HepG2 (cell line): ENCODE measurements around the gene P2RX3. TPM values are rescaled to one million over a fixed set of nuclear protein-coding genes. Genes with fewer than 3 reads are reported as not detected.

Experiments
- ATAC-seq: fragments of 200-7000 bp; cut with Tn5 transposase; 3 replicates; pipeline ENCODE4 v1.9.1; 2020; ENCODE audit warnings: mild to moderate bottlenecking, moderate library complexity
- BruUV-seq: library from RNA; stranded (reverse); fragments of 400-500 nt; replicated peaks from 2 replicates; lab custom pipeline; 2021; lab: Mats Ljungman, UMichigan
- CTCF ChIA-PET: fragments of 300-600 bp; formaldehyde crosslinking; extraction: SDS; loops from one replicate; lab custom pipeline; 2021; ENCODE audit warnings: low total read pairs, inconsistent platforms, low intra/inter-chr PET ratio; lab: Yijun Ruan, JAX
- POLR2A ChIA-PET: fragments of 350-600 bp; sonication (Branson Sonifier 250); formaldehyde crosslinking; loops from one replicate; lab custom pipeline; 2020; ENCODE audit warnings: antibody characterized with exemption, inconsistent platforms; lab: Yijun Ruan, JAX
- DNase-seq: peaks from one replicate; pipeline ENCODE4 v3.0.0-alpha.2; 2015; ENCODE audit warnings: low spot score
- FAIRE-seq: peaks from 3 replicates; lab custom pipeline; 2011; peaks lifted over from hg19 to GRCh38; lab: Jason Lieb, UNC
- H2AFZ ChIP-seq: one replicate; pipeline ENCODE4 v1.6.1; 2011; ENCODE audit warnings: low read length, inconsistent platforms
- H3K27ac ChIP-seq: fragments of 300-600 bp; 3 replicates; pipeline ENCODE4 v1.8.0; 2011; ENCODE audit warnings: mixed run types, mild to moderate bottlenecking, mixed read lengths, low read length, inconsistent platforms; ENCODE audit not compliant: insufficient read depth; ENCODE audit errors: extremely low read length
- H3K27me3 ChIP-seq, 2 experiments: fragments of 200-600 bp in 1 of 2; 2 replicates in 1 of 2; 3 replicates in 1 of 2; pipeline versions ENCODE4 v1.6.0 to v1.8.0; 2011; ENCODE audit warnings: low read length in 2 of 2, mild to moderate bottlenecking in 2 of 2, moderate library complexity in 2 of 2, inconsistent platforms in 1 of 2; ENCODE audit not compliant: insufficient read depth in 2 of 2, control insufficient read depth in 1 of 2
- H3K36me3 ChIP-seq, 2 experiments: fragments of 200-600 bp in 1 of 2; replicated peaks in 1 of 2; 2 replicates in 1 of 2; 3 replicates in 1 of 2; pipeline versions ENCODE4 v1.5.1 to v1.8.0; 2011; ENCODE audit warnings: low read length in 2 of 2, inconsistent platforms in 1 of 2; ENCODE audit not compliant: insufficient read depth in 2 of 2, control insufficient read depth in 1 of 2
- H3K4me1 ChIP-seq: 2 replicates; pipeline ENCODE4 v1.5.1; 2012; ENCODE audit warnings: low read length, inconsistent platforms; ENCODE audit not compliant: insufficient read depth
- H3K4me2 ChIP-seq: 2 replicates; pipeline ENCODE4 v1.6.0; 2011; ENCODE audit warnings: low read depth, low read length, inconsistent platforms
- H3K4me3 ChIP-seq, 3 experiments: fragments of 200-600 bp in 1 of 3; sonication (generic), shearing (Covaris generic) in 1 of 3; replicated peaks in 1 of 3; 2 replicates each; pipeline ENCODE4 v1.5.1; 2011 to 2016; ENCODE audit warnings: low read length in 3 of 3, inconsistent platforms in 2 of 3, low read depth in 2 of 3, mild to moderate bottlenecking in 2 of 3, control low read depth in 1 of 3, mixed read lengths in 1 of 3; ENCODE audit not compliant: insufficient read depth in 1 of 3
- H3K79me2 ChIP-seq: one replicate; pipeline ENCODE4 v1.6.1; 2011; ENCODE audit warnings: low read length, inconsistent platforms; ENCODE audit not compliant: insufficient read depth
- H3K9ac ChIP-seq: 2 replicates; pipeline ENCODE4 v1.6.0; 2011; ENCODE audit warnings: mild to moderate bottlenecking, low read depth, low read length, inconsistent platforms; ENCODE audit not compliant: insufficient read depth
- H3K9me3 ChIP-seq: 2 replicates; pipeline ENCODE4 v1.5.1; 2012; ENCODE audit warnings: mild to moderate bottlenecking, low read length
- H4K20me1 ChIP-seq: 2 replicates; pipeline ENCODE4 v1.6.0; 2011; ENCODE audit warnings: inconsistent platforms, mild to moderate bottlenecking, low read length, moderate library complexity; ENCODE audit not compliant: insufficient read depth
- DMAP1 ChIP-seq: IDR thresholded peaks from 2 replicates; pipeline ENCODE4 v1.6.1; 2016
- HDAC6 ChIP-seq: fragments of 200-600 bp; sonication (generic); IDR thresholded peaks from 2 replicates; pipeline ENCODE4 v1.7.0; 2017; ENCODE audit warnings: mild to moderate bottlenecking, antibody characterized with exemption, low read length, low read depth
- KIAA2018 ChIP-seq: sonication (generic); formaldehyde crosslinking; IDR thresholded peaks from 2 replicates; pipeline ENCODE4 v1.5.0; 2020; ENCODE audit warnings: mild to moderate bottlenecking, missing genetic modification reagents, borderline replicate concordance
- PCBP1 ChIP-seq: fragments of 200-400 bp; formaldehyde crosslinking; IDR thresholded peaks from 2 replicates; pipeline ENCODE4 v1.6.1; 2017; ENCODE audit warnings: mild to moderate bottlenecking, low read depth, low read length, borderline replicate concordance
- PRDM15 ChIP-seq: sonication (generic); formaldehyde crosslinking; IDR thresholded peaks from 2 replicates; pipeline ENCODE4 v1.4.0; 2020; ENCODE audit warnings: missing genetic modification reagents
- SSRP1 ChIP-seq: IDR thresholded peaks from 2 replicates; pipeline ENCODE4 v1.6.1; 2016; ENCODE audit warnings: control low read depth
- ZNF138 ChIP-seq: sonication (generic); formaldehyde crosslinking; IDR thresholded peaks from 2 replicates; pipeline ENCODE4 v1.5.0; 2020; ENCODE audit warnings: mild to moderate bottlenecking, low read depth, missing genetic modification reagents
- ZNF530 ChIP-seq: sonication (generic); formaldehyde crosslinking; IDR thresholded peaks from 2 replicates; pipeline ENCODE4 v1.5.0; 2020; ENCODE audit warnings: low read depth, mild to moderate bottlenecking, missing genetic modification reagents
- ZNF580 ChIP-seq: IDR thresholded peaks from 2 replicates; pipeline ENCODE4 v1.6.1; 2016; ENCODE audit warnings: low read depth, borderline replicate concordance
- WGBS: methylation state at CpG from one replicate; pipeline ENCODE4 v1.1.6; 2017; ENCODE audit warnings: low lambda C conversion rate; 5-methylcytosine and 5-hydroxymethylcytosine counted together
- in situ Hi-C: cut with HindIII; loops from 2 replicates; pipeline ENCODE4 v1.10.0; 2017; ENCODE audit warnings: low pct_unique_long_range_greater_than_20kb; ENCODE audit not compliant: extremely low pct_ligation_motif_present
- intact Hi-C: fragments of 100-400 bp; cut with micrococcal nuclease; formaldehyde crosslinking; loops from one replicate; pipeline ENCODE4 v1.10.0; 2022; ENCODE audit not compliant: unreplicated experiment
- polyA plus RNA-seq, 8 experiments: library from polyadenylated mRNA; depleted of rRNA in 3 of 8; stranded (reverse) in 7 of 8; unstranded in 1 of 8; fragments of >200 nt; fragmentation: Illumina TruSeq in 4 of 8; extraction: Trizol in 4 of 8; gene quantifications; 2 replicates each; pipeline versions ENCODE4 v1.2.1 to v1.2.3, GENCODE V29; 2011 to 2016; ENCODE audit warnings: low read depth in 4 of 8, missing spikeins in 1 of 8, mixed read lengths in 1 of 8; ENCODE audit not compliant: insufficient read depth in 1 of 8
- total RNA-seq, 5 experiments: library from RNA; depleted of rRNA; stranded (reverse); fragments of >200 nt; fragmentation: Illumina TruSeq; extraction: Trizol; gene quantifications; 2 replicates each; pipeline ENCODE4 v1.2.3, GENCODE V29; 2016; ENCODE audit warnings: low read depth in 1 of 5
- TF ChIP-seq, protein P1 (sequence below): sonication (generic); formaldehyde crosslinking; IDR thresholded peaks from 2 replicates; pipeline ENCODE4 v1.5.1; 2020; ENCODE audit warnings: missing genetic modification reagents, mild to moderate bottlenecking, borderline replicate concordance

The P2RX3 gene
- total and polyA plus RNA-seq, 2 of the 13 experiments (the other 11 are each of a cell fraction or from before 2014, with no cell fraction given) = 0.08 TPM; not detected in 1

DNA sequence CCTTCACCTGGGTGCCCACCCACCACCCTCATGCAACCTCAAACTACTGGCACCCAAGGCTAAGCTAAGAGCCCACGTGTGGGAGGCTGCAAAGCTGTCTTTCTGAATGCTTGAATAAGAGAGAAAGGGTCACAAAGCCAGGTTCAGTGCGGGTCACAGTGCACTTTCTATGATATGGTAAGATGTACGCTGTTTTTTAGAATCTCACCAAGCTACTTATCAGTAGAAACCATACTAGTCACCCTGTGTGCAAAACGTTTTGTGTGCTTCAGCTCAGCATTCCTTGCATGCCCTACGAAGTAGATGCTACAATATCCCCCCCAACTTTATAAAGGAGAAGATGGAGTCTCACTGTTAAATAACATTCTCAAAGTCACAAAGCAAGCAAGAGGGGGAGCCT is 14.9 kb downstream of the P2RX3 start (continued):
- TF ChIP-seq, protein P1, sequence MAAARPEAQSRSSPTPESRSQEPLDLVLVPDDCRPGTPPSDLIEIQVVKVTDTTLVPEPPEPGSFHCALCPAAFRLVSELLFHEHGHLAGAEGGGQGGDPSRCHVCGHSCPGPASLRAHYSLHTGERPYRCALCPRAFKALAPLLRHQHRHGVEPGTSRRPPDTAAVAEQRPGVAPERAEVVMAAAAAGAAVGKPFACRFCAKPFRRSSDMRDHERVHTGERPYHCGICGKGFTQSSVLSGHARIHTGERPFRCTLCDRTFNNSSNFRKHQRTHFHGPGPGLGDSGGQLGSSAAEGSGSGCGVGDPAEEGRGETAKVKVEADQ (CRISPR knock-in tag) = no peak
- TF ChIP-seq ZNF530 = no peak

DNA sequence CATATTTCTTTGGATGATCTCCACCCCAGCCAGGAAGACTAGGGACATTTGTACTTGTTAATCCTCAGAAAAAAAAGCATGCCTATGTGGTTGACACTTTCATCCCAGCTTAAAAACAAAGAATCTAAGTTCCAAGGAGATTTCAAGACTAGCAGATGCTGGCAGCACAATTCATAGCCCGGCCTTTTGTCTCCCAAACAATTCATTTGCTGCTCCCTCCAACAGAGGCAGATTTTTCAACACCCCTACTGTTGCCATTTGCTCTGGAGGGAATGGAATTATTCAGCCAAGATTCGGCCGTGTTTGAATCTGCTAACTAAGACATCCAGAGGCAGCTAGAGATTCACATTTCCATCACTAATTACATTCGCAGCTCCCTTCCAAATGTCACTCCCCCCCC is 15.3 kb downstream of the P2RX3 start:
- intact Hi-C loops = no loop called here
- CTCF ChIA-PET = no interaction called here
- TF ChIP-seq KIAA2018 (CRISPR knock-in tag) = no peak
- no peak for TF ChIP-seq ZNF138 (CRISPR knock-in tag)
- no peak for TF ChIP-seq ZNF580 (CRISPR knock-in tag)
- no peak for TF ChIP-seq PCBP1
- TF ChIP-seq DMAP1 (CRISPR knock-in tag) = no peak
- no peak for TF ChIP-seq PRDM15
- TF ChIP-seq SSRP1 (CRISPR knock-in tag) = no peak
- no peak for TF ChIP-seq HDAC6

More for the DNA sequence above, 15.3 kb downstream of the P2RX3 start:
- peaks cover 0 to 11% of the 10 kb centered on the region in 2 experiments; a peak in 4 of 5 replicates for H3K27me3 ChIP-seq
- BruUV-seq = no TSS peak
- ATAC-seq (no peak), FAIRE-seq (no peak), DNase-seq (no peak)
- no peak overlapping the region for H2AFZ ChIP-seq
- H3K4me2 ChIP-seq = no peak overlapping the region
- H3K27ac ChIP-seq = no peak overlapping the region
- in situ Hi-C loops = loop anchor here (10.0 kb wide), 1 partner anchor 509 kb away; no protein-coding TSS in a partner anchor
- H3K36me3 ChIP-seq = no peaks in the 10 kb centered on the region
- no peak overlapping the region for H3K4me3 ChIP-seq
- H3K9ac ChIP-seq = no peak overlapping the region
- H3K4me1 ChIP-seq = peaks cover 14% of the 10 kb centered on the region
- WGBS = 37% methylated on average over 4 of the region's 4 CpGs
- no peaks in the 10 kb centered on the region for H3K79me2 ChIP-seq
- H3K9me3 ChIP-seq = no peaks in the 10 kb centered on the region
- POLR2A ChIA-PET = no interaction called here
- H4K20me1 ChIP-seq = no peaks in the 10 kb centered on the region
